ENCODE results near the gene NAGPA.

- TF ChIP-seq CTCF (IDR thresholded peaks at IDR 0.05) (no peak), POLR2A (IDR thresholded peaks at IDR 0.05) (no peak), POLR2AphosphoS5 (IDR thresholded peaks at IDR 0.05) (no peak)
Measured at GRCh38 chr16:5001986-5002385, 31.7 kb downstream of the NAGPA start.

All from suprapubic skin (tissue), 4 donors.